GM12878 (cell line): ENCODE results near the gene PRPF38A. TPM values are rescaled to one million over a fixed set of nuclear protein-coding genes. Genes with fewer than 3 reads are reported as not detected.

Experiments
- ATAC-seq: fragments of 200-7000 bp; cut with Tn5 transposase; 3 replicates; pipeline ENCODE4 v1.9.1; 2020; ENCODE audit warnings: mild to moderate bottlenecking, moderate library complexity
- BruUV-seq: library from RNA; stranded (reverse); fragments of 400-500 nt; replicated peaks from 2 replicates; lab custom pipeline; 2021; lab: Mats Ljungman, UMichigan
- CTCF ChIA-PET: fragments of 300-600 bp; sonication (Branson Sonifier 250); formaldehyde crosslinking; extraction: SDS; loops from one replicate; lab custom pipeline; 2021; ENCODE audit warnings: inconsistent platforms; lab: Yijun Ruan, JAX
- POLR2A ChIA-PET: fragments of 350-600 bp; formaldehyde crosslinking; extraction: SDS; loops from one replicate; lab custom pipeline; 2021; ENCODE audit warnings: inconsistent platforms; lab: Charles Lee
- RAD21 ChIA-PET: fragments of 300-600 bp; sonication (Branson Sonifier 250); formaldehyde crosslinking; loops from one replicate; lab custom pipeline; 2023; ENCODE audit warnings: antibody characterized with exemption; ENCODE audit not compliant: unreplicated experiment; lab: Charles Lee
- SMC1A ChIA-PET: fragments of 300-600 bp; sonication (Branson Sonifier 250); formaldehyde crosslinking; loops from one replicate; lab custom pipeline; 2023; ENCODE audit not compliant: unreplicated experiment, uncharacterized antibody; lab: Charles Lee
- DNase-seq: peaks from one replicate; pipeline ENCODE4 v3.0.0-alpha.2; 2011; ENCODE audit warnings: low read depth, low spot score
- FAIRE-seq: peaks from 3 replicates; lab custom pipeline; 2011; peaks lifted over from hg19 to GRCh38; lab: Jason Lieb, UNC
- H2AFZ ChIP-seq: 2 replicates; pipeline ENCODE4 v1.6.0; 2011; ENCODE audit warnings: low read depth, low read length, control low read depth; ENCODE audit not compliant: control insufficient read depth
- H3K27ac ChIP-seq: 2 replicates; pipeline ENCODE4 v1.5.1; 2011; ENCODE audit warnings: control low read depth; ENCODE audit not compliant: control insufficient read depth, insufficient read depth
- H3K27me3 ChIP-seq, 2 experiments: replicated peaks in 1 of 2; 2 replicates each; pipeline versions ENCODE4 v1.6.0 to v1.6.1; 2011; ENCODE audit warnings: low read length in 1 of 2; ENCODE audit not compliant: control insufficient read depth in 2 of 2, insufficient read depth in 2 of 2
- H3K36me3 ChIP-seq, 2 experiments: 2 replicates each; pipeline ENCODE4 v1.5.1; 2011; ENCODE audit warnings: low read length in 1 of 2; ENCODE audit not compliant: control insufficient read depth in 2 of 2, insufficient read depth in 2 of 2
- H3K4me1 ChIP-seq: 2 replicates; pipeline ENCODE4 v1.6.1; 2011; ENCODE audit warnings: mild to moderate bottlenecking, low read length, moderate library complexity, mixed read lengths; ENCODE audit not compliant: control insufficient read depth, insufficient read depth
- H3K4me2 ChIP-seq: 2 replicates; pipeline ENCODE4 v1.6.0; 2011; ENCODE audit warnings: control low read depth; ENCODE audit not compliant: control insufficient read depth, insufficient read depth
- H3K4me3 ChIP-seq: fragments of 200-600 bp; sonication (generic); 2 replicates; pipeline ENCODE4 v1.5.1; 2016
- H3K79me2 ChIP-seq: 2 replicates; pipeline ENCODE4 v1.6.0; 2011; ENCODE audit warnings: low read length; ENCODE audit not compliant: control insufficient read depth, insufficient read depth
- H3K9ac ChIP-seq: 2 replicates; pipeline ENCODE4 v1.8.0; 2011; ENCODE audit warnings: low read length, control low read depth, mixed read lengths; ENCODE audit not compliant: control insufficient read depth, insufficient read depth
- H3K9me3 ChIP-seq: replicated peaks from 3 replicates; pipeline ENCODE4 v1.5.1; 2011; ENCODE audit warnings: mild to moderate bottlenecking, low read length; ENCODE audit not compliant: control insufficient read depth, insufficient read depth
- H4K20me1 ChIP-seq: 2 replicates; pipeline ENCODE4 v1.6.0; 2011; ENCODE audit not compliant: control insufficient read depth, insufficient read depth
- BCL3 ChIP-seq: IDR thresholded peaks from 2 replicates; pipeline ENCODE4 v1.6.1; 2011; ENCODE audit warnings: borderline replicate concordance, low read depth, mild to moderate bottlenecking, moderate library complexity, low read length; ENCODE audit not compliant: insufficient read depth, poor library complexity, severe bottlenecking
- EGR1 ChIP-seq, 2 experiments: IDR thresholded peaks; 1 replicate in 1 of 2; 2 replicates in 1 of 2; pipeline ENCODE4 v1.6.1; 2011 to 2012; ENCODE audit warnings: low read depth in 2 of 2, low read length in 2 of 2, borderline replicate concordance in 1 of 2, mild to moderate bottlenecking in 1 of 2, moderate library complexity in 1 of 2
- KAT2A ChIP-seq: conservative IDR thresholded peaks from 2 replicates; pipeline ENCODE4 v1.6.1; 2011; ENCODE audit warnings: low read depth, low read length; ENCODE audit not compliant: control insufficient read depth
- NFIC ChIP-seq: IDR thresholded peaks from 2 replicates; pipeline ENCODE4 v1.6.1; 2012; ENCODE audit warnings: low read depth, mild to moderate bottlenecking, inconsistent platforms, low read length, moderate library complexity
- NR2C1 ChIP-seq: fragments of 450-650 bp; IDR thresholded peaks from 2 replicates; pipeline ENCODE4 v1.6.1; 2017; ENCODE audit warnings: antibody characterized with exemption, mild to moderate bottlenecking, moderate library complexity
- RB1 ChIP-seq: fragments of 450-650 bp; formaldehyde crosslinking; IDR thresholded peaks from 2 replicates; pipeline ENCODE4 v1.6.1; 2017; ENCODE audit warnings: mild to moderate bottlenecking, borderline replicate concordance
- RELA ChIP-seq: fragments of 450-650 bp; IDR thresholded peaks from 2 replicates; pipeline ENCODE4 v1.8.0; 2014; ENCODE audit warnings: borderline replicate concordance; ENCODE audit not compliant: partially characterized antibody
- SUPT20H ChIP-seq: IDR thresholded peaks from 2 replicates; pipeline ENCODE4 v1.6.1; 2011; ENCODE audit warnings: low read depth, mild to moderate bottlenecking, low read length, moderate library complexity, borderline replicate concordance; ENCODE audit not compliant: control insufficient read depth
- TAF1 ChIP-seq: IDR thresholded peaks from 2 replicates; pipeline ENCODE4 v1.6.1; 2011; ENCODE audit warnings: mild to moderate bottlenecking, low read depth, low read length, borderline replicate concordance
- TBL1XR1 ChIP-seq: IDR thresholded peaks from 2 replicates; pipeline ENCODE4 v1.6.1; 2012; ENCODE audit warnings: low read depth, low read length, improper control_type of control experiment
- TCF7 ChIP-seq: IDR thresholded peaks from 2 replicates; pipeline ENCODE4 v1.6.1; 2014; ENCODE audit warnings: antibody characterized with exemption, borderline replicate concordance
- YY1 ChIP-seq: IDR thresholded peaks from 2 replicates; pipeline ENCODE4 v1.6.1; 2011; ENCODE audit warnings: low read depth, mild to moderate bottlenecking, low read length
- WGBS: methylation state at CpG from one replicate; pipeline ENCODE4 v1.1.6; 2016; ENCODE audit warnings: low lambda C conversion rate; ENCODE audit not compliant: insufficient replicate concordance, insufficient coverage; ENCODE audit errors: missing lambda C conversion rate; 5-methylcytosine and 5-hydroxymethylcytosine counted together
- in situ Hi-C: fragments of 300-500 bp; cut with MboI; formaldehyde crosslinking; loops from 9 replicates; pipeline ENCODE4 v1.14.3; 2018; ENCODE audit warnings: mixed read lengths
- intact Hi-C: fragments of 100-400 bp; cut with micrococcal nuclease; formaldehyde crosslinking; loops from one replicate; pipeline ENCODE4 v1.14.2; 2022; ENCODE audit not compliant: unreplicated experiment
- polyA plus RNA-seq, 11 experiments: library from polyadenylated mRNA; depleted of rRNA in 4 of 11; unstranded in 6 of 11; stranded (reverse) in 5 of 11; fragments of >200 nt; fragmentation: Nextera tagmentation in 4 of 11; fragmentation: Illumina TruSeq in 1 of 11; extraction: Ambion mirVana in 4 of 11; extraction: Trizol in 1 of 11; gene quantifications; 1 replicate in 1 of 11; 2 replicates in 10 of 11; pipeline versions ENCODE4 v1.2.1 to v1.2.3, GENCODE V29; 2011 to 2016; ENCODE audit warnings: inconsistent platforms in 2 of 11, missing spikeins in 2 of 11, low read depth in 1 of 11
- total RNA-seq, 4 experiments: library from RNA; depleted of rRNA in 3 of 4; stranded (reverse); fragments of >200 nt in 3 of 4; fragmentation: Illumina TruSeq in 1 of 4; extraction: Trizol in 1 of 4; gene quantifications; 2 replicates each; pipeline versions ENCODE4 v1.2.1 to v1.2.3, GENCODE V29; 2013 to 2021

PRPF38A gene
- total and polyA plus RNA-seq, 10 of the 15 experiments (the other 5 are each of a cell fraction or from before 2014, with no cell fraction given) = 31.6 to 117 (median 77.7) TPM

GRCh38 chr1:52435650-52436049, 31.2 kb downstream of the PRPF38A start:
- H3K27ac ChIP-seq = no peak overlapping the region
- BruUV-seq = no TSS peak
- TF ChIP-seq YY1 (no peak), BCL3 (no peak), TCF7 (no peak), TAF1 (no peak), TBL1XR1 (no peak), RB1 (no peak), NR2C1 (no peak), SUPT20H (no peak), KAT2A (no peak), EGR1 (IDR thresholded peaks at IDR 0.05; ENCODE audit: borderline replicate concordance in 1 of 2, low read depth in 2 of 2, low read length in 2 of 2) (no peak), RELA (no peak), NFIC (no peak)
- peaks cover 3 to 4% of the 10 kb centered on the region in 2 experiments; a peak in 3 of 4 replicates for H3K36me3 ChIP-seq
- H3K9me3 ChIP-seq = no peaks in the 10 kb centered on the region
- no peaks in the 10 kb centered on the region for H4K20me1 ChIP-seq
- ATAC-seq = no peak
- H3K9ac ChIP-seq = no peak overlapping the region
- no peak overlapping the region for H2AFZ ChIP-seq
- H3K79me2 ChIP-seq = no peaks in the 10 kb centered on the region
- H3K4me2 ChIP-seq = no peak overlapping the region
- H3K4me1 ChIP-seq = no peaks in the 10 kb centered on the region
- in situ Hi-C loops (no loop called here), intact Hi-C loops (no loop called here)
- POLR2A ChIA-PET = interaction anchor here (0.5 kb wide), 1 partner anchor 250 kb away, joined by 3 read pairs; no protein-coding TSS in a partner anchor
- H3K27me3 ChIP-seq = no peaks in the 10 kb centered on the region
- RAD21 ChIA-PET = no interaction called here
- no peak for FAIRE-seq
- H3K4me3 ChIP-seq = no peak overlapping the region
- SMC1A ChIA-PET = interaction anchor here (0.9 to 1.2 kb wide), 2 partner anchors 191 to 350 kb away, joined by 3 read pairs; no protein-coding TSS in a partner anchor
- DNase-seq = no peak
- WGBS = 100% methylated on average over 1 of the region's 1 CpG
- CTCF ChIA-PET = interaction anchor here (1.3 kb wide), 1 partner anchor 9 kb away, joined by 3 read pairs; no protein-coding TSS in a partner anchor
